Bronchial epithelial cell (primary cell): ENCODE data around the gene SYNM. TPM values are rescaled to one million over a fixed set of nuclear protein-coding genes. Genes with fewer than 3 reads are reported as not detected.

Source experiments
- DNase-seq: peaks from one replicate; pipeline ENCODE4 v3.0.0-alpha.2; 2010; ENCODE audit warnings: low read depth
- FAIRE-seq: peaks from 2 replicates; lab custom pipeline; 2011; peaks lifted over from hg19 to GRCh38; lab: Jason Lieb, UNC
- H3K27me3 ChIP-seq: 2 replicates; pipeline ENCODE4 v1.5.1; 2011; ENCODE audit warnings: low read length; ENCODE audit not compliant: control insufficient read depth, insufficient read depth
- H3K36me3 ChIP-seq: 2 replicates; pipeline ENCODE4 v1.5.1; 2011; ENCODE audit warnings: low read length; ENCODE audit not compliant: control insufficient read depth, insufficient read depth
- H3K4me3 ChIP-seq: 2 replicates; pipeline ENCODE4 v1.5.1; 2011; ENCODE audit warnings: mild to moderate bottlenecking, low read depth, low read length, control low read depth
- CTCF ChIP-seq: IDR thresholded peaks from 2 replicates; pipeline ENCODE4 v1.5.1; 2011; ENCODE audit warnings: mild to moderate bottlenecking, moderate library complexity, low read length, control low read depth, inconsistent platforms; ENCODE audit not compliant: insufficient read depth, severe bottlenecking
- total RNA-seq: library from RNA; depleted of rRNA; stranded (reverse); fragments of >200 nt; gene quantifications from 2 replicates; pipeline ENCODE4 v1.2.1, GENCODE V29; 2014

Gene SYNM
- total RNA-seq, 1 donor from 2014 or later = 0.26 TPM

GRCh38 chr15:99137877-99138276 lies 33.0 kb downstream of the SYNM start:
- Histone ChIP-seq H3K4me3 (no peak overlapping the region), H3K36me3 (peaks cover 5% of the 10 kb centered on the region), H3K27me3 (no peaks in the 10 kb centered on the region)
- no peak for DNase-seq
- no peak for FAIRE-seq
- TF ChIP-seq CTCF = no peak

- no peak for TF ChIP-seq CTCF
- no peak for FAIRE-seq
- Histone ChIP-seq H3K36me3 (peaks cover 5% of the 10 kb centered on the region), H3K4me3 (no peak overlapping the region), H3K27me3 (no peaks in the 10 kb centered on the region)
- DNase-seq = no peak
Observed at GRCh38 chr15:99138491-99138982, 33.7 kb downstream of the SYNM start.

DNA sequence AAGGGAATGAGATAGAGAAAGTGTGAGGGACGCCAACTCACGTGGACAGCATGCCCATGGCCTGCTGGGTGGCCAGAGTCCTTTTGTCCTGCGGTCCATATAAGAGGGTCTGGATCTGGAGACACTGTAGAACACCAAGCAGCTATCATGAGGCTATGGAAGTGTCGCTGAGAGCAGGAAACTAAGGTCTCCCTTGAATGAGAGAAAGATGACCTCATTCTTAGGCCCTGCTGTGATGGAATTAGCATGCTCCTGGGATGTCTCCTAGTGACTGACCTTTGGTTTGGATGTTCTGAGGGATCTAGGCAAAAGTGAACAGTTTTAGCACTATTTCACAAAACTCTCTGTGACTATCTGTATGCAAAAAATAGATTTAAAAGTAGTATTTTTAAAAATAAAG lies 34.4 kb downstream of the SYNM start:
- Histone ChIP-seq H3K36me3 (peaks cover 5% of the 10 kb centered on the region), H3K4me3 (no peak overlapping the region), H3K27me3 (no peaks in the 10 kb centered on the region)
- TF ChIP-seq CTCF = no peak
- no peak for FAIRE-seq
- DNase-seq = no peak

DNA sequence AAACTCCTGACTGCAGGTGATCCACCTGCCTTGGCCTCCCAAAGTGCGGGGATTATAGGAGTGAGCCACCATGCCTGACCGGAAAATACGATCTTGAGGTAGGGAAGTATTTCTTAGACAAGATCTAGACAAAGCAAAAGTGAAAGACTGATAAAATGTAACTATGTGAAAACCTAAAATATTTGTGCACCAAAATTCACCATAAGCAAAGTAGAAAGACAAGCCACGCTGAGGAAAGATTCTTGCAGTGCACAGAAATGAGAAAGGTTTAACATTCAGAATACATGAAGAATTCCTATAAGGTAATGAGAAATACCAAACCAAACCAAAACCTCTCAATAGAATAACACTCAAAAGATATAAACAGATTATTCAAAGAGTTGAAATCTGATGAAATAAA lies 35.7 kb downstream of the SYNM start:
- no peak overlapping the region for H3K4me3 ChIP-seq
- DNase-seq (no peak), FAIRE-seq (no peak)
- peaks cover 5% of the 10 kb centered on the region for H3K36me3 ChIP-seq
- no peak for TF ChIP-seq CTCF
- no peaks in the 10 kb centered on the region for H3K27me3 ChIP-seq

- no peak for DNase-seq
- peaks cover 4% of the 10 kb centered on the region for H3K36me3 ChIP-seq
- TF ChIP-seq CTCF = no peak
- FAIRE-seq = no peak
- no peaks in the 10 kb centered on the region for H3K27me3 ChIP-seq
- H3K4me3 ChIP-seq = no peak overlapping the region
Observed at GRCh38 chr15:99141943-99142342, 37.1 kb downstream of the SYNM start.

DNA sequence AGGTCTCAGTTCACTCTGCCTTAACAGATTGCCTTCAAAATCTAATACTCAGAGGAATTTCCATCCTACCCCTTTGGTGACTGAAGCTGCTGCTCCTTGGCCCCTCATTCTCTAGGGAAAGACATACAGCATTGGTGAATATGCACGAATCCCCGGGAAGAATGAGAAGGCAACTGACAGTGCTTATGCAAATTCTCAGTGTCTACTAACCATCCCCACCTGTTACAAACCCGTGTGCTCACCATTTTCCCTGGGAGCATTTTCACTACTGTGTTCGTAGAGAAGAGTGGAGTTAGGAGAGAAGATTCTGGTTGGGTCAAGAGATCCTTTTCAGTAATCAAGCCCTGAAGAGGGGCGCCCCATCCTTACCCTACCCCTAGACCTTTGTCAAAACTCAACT lies 37.7 kb downstream of the SYNM start:
- TF ChIP-seq CTCF = no peak
- no peaks in the 10 kb centered on the region for H3K27me3 ChIP-seq
- FAIRE-seq (peak; percentile 82), DNase-seq (no peak)
- H3K36me3 ChIP-seq = peaks cover 3% of the 10 kb centered on the region
- no peak overlapping the region for H3K4me3 ChIP-seq
